Activated CD8-positive, alpha-beta memory T cell treated with anti-CD3 and anti-CD28 coated beads, Interleukin-2, amount 10 ng/mL, durations not matched to agents 7 days and 5 days (primary cell): Measurements from ENCODE around the gene TLCD1. TPM values are rescaled to one million over a fixed set of nuclear protein-coding genes. Genes with fewer than 3 reads are reported as not detected.

Experiments used
- ATAC-seq: fragments of 150-1000 bp; cut with Tn5 transposase; one replicate; pipeline ENCODE4 v1.10.0; 2021; ENCODE audit warnings: moderate library complexity
- CTCF ChIA-PET: fragments of 350-600 bp; sonication (Branson Sonifier 250); formaldehyde crosslinking; loops from one replicate; lab custom pipeline; 2021; ENCODE audit warnings: antibody characterized with exemption; lab: Charles Lee
- DNase-seq: peaks from one replicate; pipeline ENCODE4 v3.0.0-alpha.2; 2020
- H3K27ac Mint-ChIP-seq: one replicate; pipeline ENCODE4 v1.8.0; 2021; ENCODE audit warnings: mild to moderate bottlenecking, mixed read lengths
- H3K27me3 Mint-ChIP-seq: one replicate; pipeline ENCODE4 v1.8.0; 2021; ENCODE audit warnings: mixed read lengths
- H3K36me3 Mint-ChIP-seq: one replicate; pipeline ENCODE4 v1.8.0; 2021; ENCODE audit warnings: mild to moderate bottlenecking, mixed read lengths
- H3K4me1 Mint-ChIP-seq: one replicate; pipeline ENCODE4 v1.8.0; 2021; ENCODE audit warnings: mixed read lengths
- H3K4me3 Mint-ChIP-seq: one replicate; pipeline ENCODE4 v1.8.0; 2021; ENCODE audit warnings: mild to moderate bottlenecking, moderate library complexity, mixed read lengths
- H3K9me3 Mint-ChIP-seq: one replicate; pipeline ENCODE4 v1.8.0; 2022; ENCODE audit warnings: low read depth, mixed read lengths
- total RNA-seq, 2 experiments: library from RNA; stranded (reverse); gene quantifications; one replicate each; pipeline ENCODE4 v1.2.3, GENCODE V29; 2021

Gene TLCD1
- total RNA-seq, 2 experiments from 2014 or later, result 3.2 to 5.6 TPM

DNA sequence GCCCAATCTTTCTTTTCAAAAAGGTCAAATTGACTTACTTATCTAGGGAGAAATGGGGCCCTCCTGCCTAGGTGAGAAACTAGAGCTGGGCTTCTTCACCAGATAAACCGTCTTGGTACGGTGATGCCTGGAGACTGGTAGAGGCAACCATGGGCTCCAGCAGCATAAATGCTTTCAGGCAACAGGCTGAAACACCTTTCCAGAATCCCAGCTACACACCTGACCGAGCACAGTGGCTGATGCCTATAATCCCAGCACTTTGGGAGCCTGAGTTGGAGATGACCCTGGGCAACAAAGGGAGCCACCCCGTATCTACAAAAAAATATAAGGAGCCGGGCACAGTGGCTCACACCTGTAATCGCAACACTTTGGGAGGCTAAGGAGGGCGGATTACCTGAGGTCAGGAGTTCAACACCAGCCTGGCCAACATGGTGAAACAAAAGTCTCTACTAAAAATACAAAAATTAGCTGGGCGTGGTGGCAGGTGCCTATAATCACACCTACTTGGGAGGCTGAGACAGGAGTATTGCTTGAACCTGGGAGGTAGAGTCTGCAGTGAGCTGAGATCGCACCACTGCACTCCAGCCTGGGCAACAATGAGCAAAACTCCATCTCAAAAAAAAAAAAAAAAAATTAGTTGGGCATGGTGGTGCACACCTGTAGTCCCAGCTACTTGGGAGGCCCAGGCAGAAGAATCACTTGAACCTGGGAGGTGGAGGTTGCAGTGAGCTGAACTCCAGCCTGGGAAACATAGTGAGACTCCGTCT lies 25.8 kb upstream of the TLCD1 start:
- H3K27ac Mint-ChIP-seq, result no peak overlapping the region
- H3K4me3 Mint-ChIP-seq, result no peak overlapping the region
- no peaks in the 10 kb centered on the region for H3K9me3 Mint-ChIP-seq
- no peaks in the 10 kb centered on the region for H3K27me3 Mint-ChIP-seq
- DNase-seq (no peak), ATAC-seq (no peak)
- peaks cover 5% of the 10 kb centered on the region for H3K36me3 Mint-ChIP-seq
- CTCF ChIA-PET, result interaction anchor here (0.6 to 16.9 kb wide), 10 partner anchors 10 to 802 kb away, joined by 3 to 591 read pairs (median 3); partner anchors contain the start of genes NEK8, RPL23A and TLCD1
- peaks cover 21% of the 10 kb centered on the region for H3K4me1 Mint-ChIP-seq

DNA sequence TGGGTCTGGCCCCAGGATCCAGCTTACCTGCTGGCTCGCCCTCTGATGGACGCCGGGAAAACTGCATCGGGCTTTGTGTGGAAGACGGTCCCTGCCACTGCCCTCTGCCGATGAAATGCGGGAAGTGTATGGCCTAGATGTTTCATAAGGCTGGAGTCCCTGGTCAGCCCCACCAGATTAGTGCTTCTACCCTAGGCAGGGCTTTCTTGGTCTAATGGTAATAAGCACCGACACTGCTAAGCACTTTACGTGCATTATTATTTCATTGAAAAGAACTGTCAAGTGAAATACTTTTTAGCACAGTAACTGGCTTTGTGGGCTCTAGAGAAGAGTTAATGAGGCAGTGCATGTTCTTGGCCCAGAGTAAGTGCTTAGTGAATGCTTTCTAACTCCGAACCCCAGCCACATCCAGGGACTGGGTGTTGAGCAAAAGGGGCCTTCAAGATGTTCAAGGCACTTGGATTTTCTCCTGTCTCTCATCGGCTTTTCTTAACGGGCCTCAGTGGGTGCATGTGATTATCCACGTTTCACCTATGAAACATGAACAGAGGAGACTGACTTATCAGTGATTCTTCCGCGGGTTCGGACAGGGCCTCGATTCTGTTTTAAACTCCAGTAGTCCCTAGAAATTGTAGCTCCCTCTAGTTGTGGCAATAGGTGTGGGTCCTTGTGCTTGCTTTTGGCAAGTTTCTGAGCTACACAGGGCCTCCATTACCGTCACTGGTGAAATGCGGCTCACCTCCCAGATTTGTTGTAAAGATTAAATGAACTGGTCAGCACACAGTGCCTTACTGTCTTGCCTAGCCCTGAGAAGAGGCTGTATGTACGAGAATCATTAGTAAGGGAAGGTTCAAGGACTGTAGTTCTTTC lies 24.4 kb upstream of the TLCD1 start:
- DNase-seq (peak; percentile 93), ATAC-seq (peak; percentile 88)
- H3K27ac Mint-ChIP-seq, result no peak overlapping the region
- H3K4me1 Mint-ChIP-seq, result peaks cover 34% of the 10 kb centered on the region
- peaks cover 5% of the 10 kb centered on the region for H3K36me3 Mint-ChIP-seq
- no peaks in the 10 kb centered on the region for H3K9me3 Mint-ChIP-seq
- no peaks in the 10 kb centered on the region for H3K27me3 Mint-ChIP-seq
- CTCF ChIA-PET, result interaction anchor here (0.6 to 16.9 kb wide), 31 partner anchors 7 to 803 kb away, joined by 3 to 591 read pairs (median 5); partner anchors contain the start of genes DHRS13, FAM222B, FLOT2 and NEK8
- H3K4me3 Mint-ChIP-seq, result no peak overlapping the region

DNA sequence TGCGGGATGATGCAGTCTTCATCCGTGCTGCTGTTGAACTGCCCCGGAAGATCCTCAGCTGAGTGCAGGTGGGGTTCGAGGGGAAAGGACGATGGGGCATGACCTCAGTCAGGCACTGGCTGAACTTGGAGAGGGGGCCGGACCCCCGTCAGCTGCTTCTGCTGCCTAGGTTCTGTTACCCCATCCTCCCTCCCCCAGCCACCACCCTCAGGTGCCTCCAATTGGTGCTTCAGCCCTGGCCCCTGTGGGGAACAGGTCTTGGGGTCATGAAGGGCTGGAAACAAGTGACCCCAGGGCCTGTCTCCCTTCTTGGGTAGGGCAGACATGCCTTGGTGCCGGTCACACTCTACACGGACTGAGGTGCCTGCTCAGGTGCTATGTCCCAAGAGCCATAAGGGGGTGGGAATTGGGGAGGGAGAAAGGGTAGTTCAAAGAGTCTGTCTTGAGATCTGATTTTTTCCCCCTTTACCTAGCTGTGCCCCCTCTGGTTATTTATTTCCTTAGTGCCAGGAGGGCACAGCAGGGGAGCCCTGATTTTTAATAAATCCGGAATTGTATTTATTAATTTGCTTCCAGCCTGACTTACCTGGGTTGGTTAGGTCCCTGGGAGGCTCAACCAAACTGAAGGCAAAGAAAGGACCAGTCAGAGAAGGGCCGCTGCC lies 23.6 kb upstream of the TLCD1 start:
- no peak for DNase-seq
- H3K9me3 Mint-ChIP-seq, result no peaks in the 10 kb centered on the region
- H3K36me3 Mint-ChIP-seq, result peaks cover 5% of the 10 kb centered on the region
- CTCF ChIA-PET, result interaction anchor here (0.6 to 16.9 kb wide), 27 partner anchors 8 to 367 kb away, joined by 3 to 591 read pairs (median 7); partner anchors contain the start of genes DHRS13, FAM222B, FLOT2 and NEK8
- no peak overlapping the region for H3K4me3 Mint-ChIP-seq
- H3K4me1 Mint-ChIP-seq, result peaks cover 37% of the 10 kb centered on the region
- H3K27ac Mint-ChIP-seq, result no peak overlapping the region
- no peaks in the 10 kb centered on the region for H3K27me3 Mint-ChIP-seq
- no peak for ATAC-seq

DNA sequence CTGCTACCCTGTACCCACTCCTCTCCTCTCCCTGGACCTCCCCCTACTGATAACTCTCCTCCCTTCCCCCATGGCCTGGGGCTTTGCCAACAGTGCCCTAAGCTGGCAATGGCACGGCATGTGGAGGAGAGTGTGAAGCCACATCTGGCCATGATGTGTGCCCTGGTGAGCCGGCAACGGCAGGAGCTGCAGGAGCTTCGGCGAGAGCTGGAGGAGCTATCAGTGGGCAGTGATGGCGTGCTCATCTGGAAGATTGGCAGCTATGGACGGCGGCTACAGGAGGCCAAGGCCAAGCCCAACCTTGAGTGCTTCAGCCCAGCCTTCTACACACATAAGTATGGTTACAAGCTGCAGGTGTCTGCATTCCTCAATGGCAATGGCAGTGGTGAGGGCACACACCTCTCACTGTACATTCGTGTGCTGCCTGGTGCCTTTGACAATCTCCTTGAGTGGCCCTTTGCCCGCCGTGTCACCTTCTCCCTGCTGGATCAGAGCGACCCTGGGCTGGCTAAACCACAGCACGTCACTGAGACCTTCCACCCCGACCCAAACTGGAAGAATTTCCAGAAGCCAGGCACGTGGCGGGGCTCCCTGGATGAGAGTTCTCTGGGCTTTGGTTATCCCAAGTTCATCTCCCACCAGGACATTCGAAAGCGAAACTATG lies 23.0 kb upstream of the TLCD1 start:
- Mint-ChIP-seq H3K36me3 (peaks cover 5% of the 10 kb centered on the region), H3K9me3 (no peaks in the 10 kb centered on the region), H3K27ac (peak overlapping the region; percentile 1), H3K4me1 (peaks cover 37% of the 10 kb centered on the region), H3K27me3 (no peaks in the 10 kb centered on the region), H3K4me3 (no peak overlapping the region)
- CTCF ChIA-PET, result interaction anchor here (0.8 to 16.9 kb wide), 16 partner anchors 9 to 204 kb away, joined by 3 to 591 read pairs (median 8); partner anchors contain the start of genes FAM222B, NEK8, RPL23A and TLCD1
- no peak for ATAC-seq
- DNase-seq, result no peak

DNA sequence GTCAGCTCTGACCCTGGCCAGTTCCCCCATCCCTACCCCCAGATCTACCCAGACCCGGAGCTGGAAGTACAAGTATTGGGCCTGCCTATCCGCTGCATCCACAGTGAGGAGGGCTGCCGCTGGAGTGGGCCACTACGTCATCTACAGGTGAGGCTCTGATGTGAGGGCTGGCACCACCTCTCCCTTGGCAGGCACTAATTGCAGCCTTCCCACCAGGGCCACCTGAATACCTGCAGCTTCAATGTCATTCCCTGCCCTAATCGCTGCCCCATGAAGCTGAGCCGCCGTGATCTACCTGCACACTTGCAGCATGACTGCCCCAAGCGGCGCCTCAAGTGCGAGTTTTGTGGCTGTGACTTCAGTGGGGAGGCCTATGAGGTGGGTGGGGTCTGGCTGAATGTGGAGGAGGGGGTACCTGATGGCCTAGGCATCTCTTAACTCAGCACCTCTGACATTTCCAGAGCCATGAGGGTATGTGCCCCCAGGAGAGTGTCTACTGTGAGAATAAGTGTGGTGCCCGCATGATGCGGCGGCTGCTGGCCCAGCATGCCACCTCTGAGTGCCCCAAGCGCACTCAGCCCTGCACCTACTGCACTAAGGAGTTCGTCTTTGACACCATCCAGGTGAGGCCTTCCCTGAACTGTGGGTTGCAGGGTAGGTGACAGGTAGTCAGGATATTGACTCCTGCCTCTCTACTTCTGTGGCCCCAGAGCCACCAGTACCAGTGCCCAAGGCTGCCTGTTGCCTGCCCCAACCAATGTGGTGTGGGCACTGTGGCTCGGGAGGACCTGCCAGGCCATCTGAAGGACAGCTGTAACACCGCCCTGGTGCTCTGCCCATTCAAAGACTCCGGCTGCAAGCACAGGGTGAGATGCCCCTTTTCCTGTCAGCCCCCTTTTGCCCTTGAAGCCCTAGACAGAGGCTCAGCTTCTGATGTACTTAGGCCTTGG lies 22.0 kb upstream of the TLCD1 start:
- DNase-seq (no peak), ATAC-seq (no peak)
- CTCF ChIA-PET, result interaction anchor here (1.0 to 16.9 kb wide), 6 partner anchors 10 to 101 kb away, joined by 3 to 591 read pairs (median 24); partner anchors contain the start of genes NEK8, RPL23A and TLCD1
- Mint-ChIP-seq H3K27me3 (no peaks in the 10 kb centered on the region), H3K27ac (peak overlapping the region; percentile 9), H3K4me3 (no peak overlapping the region), H3K9me3 (no peaks in the 10 kb centered on the region), H3K36me3 (peaks cover 5% of the 10 kb centered on the region), H3K4me1 (peaks cover 39% of the 10 kb centered on the region)

DNA sequence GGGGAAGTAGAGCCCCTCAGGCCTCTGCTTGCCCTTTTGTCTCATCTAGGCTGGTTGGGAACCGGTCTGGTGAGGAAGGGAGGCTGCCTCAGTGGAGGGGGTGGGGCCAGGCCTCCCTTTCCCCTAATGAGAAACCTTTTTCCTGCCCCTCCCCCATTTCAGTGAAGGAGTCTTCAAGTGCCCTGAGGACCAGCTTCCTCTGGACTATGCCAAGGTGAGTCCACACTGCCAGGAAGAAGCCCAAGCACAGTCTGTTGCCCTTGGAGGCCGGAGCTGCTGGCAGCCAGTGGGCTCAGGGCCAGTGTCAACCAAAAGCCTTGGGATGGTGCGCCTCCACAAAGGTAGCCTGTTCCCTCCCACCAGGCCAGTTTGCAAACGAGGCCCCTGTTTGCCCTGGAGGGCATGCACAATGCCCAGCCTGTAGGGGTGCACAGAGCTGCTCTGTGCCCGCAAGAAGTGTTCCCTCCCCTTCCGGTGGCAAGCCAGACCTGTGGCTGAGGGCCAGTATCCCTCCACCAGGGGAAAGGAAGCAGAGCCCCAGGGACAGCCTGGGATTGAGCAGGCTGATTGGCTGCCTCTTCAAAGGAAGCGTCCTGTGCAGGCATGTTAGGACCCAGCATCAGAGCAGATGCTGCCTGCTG lies 21.1 kb upstream of the TLCD1 start:
- ATAC-seq, result no peak
- Mint-ChIP-seq H3K9me3 (no peaks in the 10 kb centered on the region), H3K4me1 (peaks cover 41% of the 10 kb centered on the region), H3K27me3 (no peaks in the 10 kb centered on the region), H3K4me3 (no peak overlapping the region), H3K36me3 (peaks cover 5% of the 10 kb centered on the region), H3K27ac (peak overlapping the region; percentile 32)
- CTCF ChIA-PET, result interaction anchor here (1.0 to 16.9 kb wide), 3 partner anchors 10 to 18 kb away, joined by 3 to 591 read pairs (median 3); partner anchors contain the start of genes NEK8 and TLCD1
- no peak for DNase-seq

DNA sequence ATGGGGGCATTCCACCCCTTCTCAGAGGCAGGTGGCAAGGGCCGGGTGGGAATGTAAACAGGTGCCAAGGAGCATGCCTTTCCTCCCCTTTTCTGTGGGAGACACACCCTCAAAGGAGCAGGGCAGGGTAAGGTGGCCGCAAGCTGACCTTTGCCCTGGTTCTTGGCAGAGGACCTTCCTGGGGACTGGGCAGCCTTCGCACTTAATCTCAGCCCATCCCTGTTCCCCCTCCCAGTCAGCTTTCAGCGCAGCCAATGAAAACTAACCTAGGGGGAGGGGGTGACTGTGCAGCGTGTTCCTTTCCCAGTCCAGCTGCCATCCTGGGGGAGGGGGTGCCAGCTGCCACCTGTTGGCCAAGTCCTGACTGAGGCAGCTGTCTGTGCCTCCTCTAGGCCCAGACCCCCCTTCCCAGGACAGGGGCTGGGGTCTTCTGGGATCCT lies 20.6 kb upstream of the TLCD1 start:
- no peak for ATAC-seq
- Mint-ChIP-seq H3K36me3 (peaks cover 7% of the 10 kb centered on the region), H3K27me3 (no peaks in the 10 kb centered on the region), H3K4me1 (peaks cover 44% of the 10 kb centered on the region), H3K4me3 (no peak overlapping the region), H3K27ac (peak overlapping the region; percentile 72), H3K9me3 (no peaks in the 10 kb centered on the region)
- DNase-seq, result no peak
- CTCF ChIA-PET, result interaction anchor here (1.0 to 16.9 kb wide), 4 partner anchors 10 to 18 kb away, joined by 3 to 591 read pairs (median 15); partner anchors contain the start of genes NEK8 and TLCD1

DNA sequence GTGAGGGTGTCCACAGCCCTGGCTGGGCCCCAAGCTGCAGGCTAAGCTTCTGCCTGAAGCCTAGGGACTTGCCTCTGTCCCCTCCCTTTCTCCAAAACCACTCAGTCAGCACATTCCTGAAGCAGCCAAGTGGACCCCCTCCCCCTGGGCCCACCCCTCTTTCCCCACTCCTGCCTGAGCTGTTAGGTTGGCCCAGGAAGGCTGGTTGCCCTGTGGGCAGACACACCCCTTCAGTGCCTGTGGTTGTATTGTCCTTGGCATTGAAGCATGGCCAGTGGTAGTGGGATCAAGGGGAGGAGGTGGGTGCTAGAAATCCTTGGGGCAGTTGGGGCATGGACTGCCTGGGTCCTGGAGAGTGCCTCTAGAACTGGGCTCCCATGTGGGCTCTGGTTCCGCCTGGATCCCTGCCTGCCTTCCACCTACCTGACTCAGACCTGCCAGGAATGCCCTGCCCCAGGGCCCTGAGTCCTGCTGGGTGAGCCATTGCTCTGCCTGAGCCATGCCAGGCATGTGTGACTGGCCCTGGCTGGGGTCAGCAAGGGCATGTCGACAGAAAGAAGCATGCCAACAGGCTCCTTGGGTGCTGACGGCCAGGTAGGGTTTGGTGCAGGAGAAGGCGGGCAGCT lies 19.9 kb upstream of the TLCD1 start:
- Mint-ChIP-seq H3K9me3 (no peaks in the 10 kb centered on the region), H3K4me1 (peaks cover 44% of the 10 kb centered on the region), H3K4me3 (peak overlapping the region; percentile 89), H3K27me3 (no peaks in the 10 kb centered on the region), H3K36me3 (peaks cover 7% of the 10 kb centered on the region), H3K27ac (peak overlapping the region; percentile 72)
- DNase-seq (no peak), ATAC-seq (no peak)
- CTCF ChIA-PET, result interaction anchor here (0.8 to 16.9 kb wide), 4 partner anchors 16 to 68 kb away, joined by 3 to 591 read pairs (median 18); partner anchors contain the start of genes NEK8, RPL23A and TLCD1

DNA sequence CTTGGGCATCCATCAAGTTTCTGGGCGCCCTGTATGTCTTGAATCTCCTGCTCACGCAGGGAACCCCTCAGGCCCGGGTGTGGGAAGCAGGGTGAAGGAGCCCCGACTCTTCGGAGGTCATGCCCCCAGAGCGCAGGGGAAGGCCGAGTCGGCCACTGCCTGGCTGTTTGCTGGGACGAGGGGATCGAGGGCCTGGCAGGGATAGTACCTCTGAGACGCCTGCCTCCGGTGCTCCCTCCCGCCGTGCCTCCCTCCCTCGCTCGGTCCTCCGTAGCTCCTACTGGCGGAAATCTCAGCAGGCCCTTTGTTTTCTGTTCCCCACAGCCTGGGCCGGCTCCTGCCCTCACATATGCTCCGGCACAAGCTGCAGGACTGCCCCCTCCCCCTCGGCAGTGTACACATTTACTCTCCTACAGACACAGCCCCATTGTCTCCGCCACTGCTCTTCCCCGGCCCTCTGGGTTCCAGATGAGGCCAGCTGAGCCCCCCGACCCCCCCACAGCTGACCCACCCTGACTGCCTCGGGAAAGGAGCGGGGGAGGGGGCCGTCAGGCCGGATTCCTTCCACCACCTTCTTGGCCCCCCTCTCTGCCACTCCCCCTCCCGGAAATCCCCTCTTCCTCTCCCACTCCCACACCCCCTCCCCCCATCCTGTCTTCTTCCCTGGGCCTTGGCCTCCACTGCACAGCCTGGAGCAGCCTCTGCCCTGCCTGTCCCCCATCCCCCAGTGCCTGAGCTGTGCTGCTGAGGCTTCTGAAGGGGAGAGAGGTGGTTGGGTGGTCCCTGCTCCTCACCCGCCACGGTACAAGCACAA lies 19.1 kb upstream of the TLCD1 start:
- DNase-seq, result peak; percentile 62
- peak; percentile 10 for ATAC-seq
- H3K9me3 Mint-ChIP-seq, result no peaks in the 10 kb centered on the region
- peak overlapping the region; percentile 95 for H3K27ac Mint-ChIP-seq
- peaks cover 39% of the 10 kb centered on the region for H3K4me1 Mint-ChIP-seq
- H3K4me3 Mint-ChIP-seq, result peak overlapping the region; percentile 89
- H3K27me3 Mint-ChIP-seq, result no peaks in the 10 kb centered on the region
- CTCF ChIA-PET, result interaction anchor here (0.8 to 16.9 kb wide), 7 partner anchors 16 to 150 kb away, joined by 3 to 591 read pairs (median 5); partner anchors contain the start of genes NEK8, RPL23A and TLCD1
- H3K36me3 Mint-ChIP-seq, result peaks cover 11% of the 10 kb centered on the region
